Measurements from ENCODE around the gene CCM2L.

- TF ChIP-seq CTCF (IDR thresholded peaks at IDR 0.05) (no peak), POLR2A (IDR thresholded peaks at IDR 0.05) (no peak)
Measured at GRCh38 chr20:31998246-31998645, 12.0 kb upstream of the CCM2L start.
